Upper lobe of left lung (tissue), 4 donors: ENCODE results near the gene PTPRN.

Experiments used
- CTCF ChIP-seq, 6 experiments: fragments of 450-650 bp in 4 of 6; fragments of 200-600 bp in 2 of 6; sonication (generic) in 2 of 6; IDR thresholded peaks; one replicate each; pipeline ENCODE4 v1.5.1; 2016 to 2019; ENCODE audit warnings: antibody characterized with exemption in 6 of 6
- EP300 ChIP-seq, 4 donors: sonication (generic); formaldehyde crosslinking; IDR thresholded peaks; one replicate each; pipeline ENCODE4 v1.5.1; 2017; ENCODE audit warnings: antibody characterized with exemption in 4 of 4, control low read depth in 2 of 4
- POLR2A ChIP-seq, 4 donors: fragments of 450-650 bp; IDR thresholded peaks; one replicate each; pipeline ENCODE4 v1.5.1; 2016 to 2017; ENCODE audit warnings: antibody characterized with exemption in 4 of 4, mild to moderate bottlenecking in 2 of 4

- TF ChIP-seq EP300 (IDR thresholded peaks at IDR 0.05) (no peak), CTCF (IDR thresholded peaks at IDR 0.05) (no peak), POLR2A (IDR thresholded peaks at IDR 0.05) (no peak)
Observed at GRCh38 chr2:219250049-219250781, 59.0 kb downstream of the PTPRN start.
